Stimulated activated naive CD8-positive, alpha-beta T cell treated with anti-CD3 and anti-CD28 coated beads, Interleukin-15, amount 100 ng/mL, for 72 hours (primary cell): Measurements from ENCODE around the gene TRPV3.

Source experiments
- ATAC-seq: fragments of 150-1000 bp; cut with Tn5 transposase; 2 replicates; pipeline ENCODE4 v1.10.0; 2021; ENCODE audit warnings: mild to moderate bottlenecking, moderate library complexity
- DNase-seq, 2 donors: peaks; one replicate each; pipeline ENCODE4 v3.0.0; 2021 to 2022
- H3K27ac Mint-ChIP-seq, 2 donors: one replicate each; pipeline ENCODE4 v1.8.0; 2022; ENCODE audit warnings: mild to moderate bottlenecking in 2 of 2, mixed read lengths in 2 of 2, moderate library complexity in 2 of 2
- H3K27me3 Mint-ChIP-seq: one replicate; pipeline ENCODE4 v1.8.0; 2022; ENCODE audit warnings: mixed read lengths
- H3K4me1 Mint-ChIP-seq: one replicate; pipeline ENCODE4 v1.8.0; 2022; ENCODE audit warnings: mild to moderate bottlenecking, mixed read lengths
- H3K4me3 Mint-ChIP-seq, 2 donors: one replicate each; pipeline ENCODE4 v1.8.0; 2022; ENCODE audit warnings: mild to moderate bottlenecking in 2 of 2, mixed read lengths in 2 of 2, moderate library complexity in 1 of 2
- H3K9me3 Mint-ChIP-seq, 2 donors: one replicate each; pipeline ENCODE4 v1.8.0; 2022; ENCODE audit warnings: mixed read lengths in 2 of 2

Gene TRPV3

GRCh38 chr17:3558603-3559269 is 1.1 kb upstream of the TRPV3 start:
- DNase-seq, result peak; percentile 29 to 48
- no peaks in the 10 kb centered on the region for H3K9me3 Mint-ChIP-seq
- peak; percentile 75 for ATAC-seq
- peak overlapping the region in 1 of 2 donors; percentile 78 for H3K27ac Mint-ChIP-seq
- H3K4me1 Mint-ChIP-seq, result peaks cover 36% of the 10 kb centered on the region
- peaks cover 10% of the 10 kb centered on the region for H3K27me3 Mint-ChIP-seq
- H3K4me3 Mint-ChIP-seq, result peak overlapping the region in 1 of 2 donors; percentile 58

GRCh38 chr17:3556916-3557767 is 470 bp downstream of the TRPV3 start:
- ATAC-seq (no peak), DNase-seq (no peak)
- Mint-ChIP-seq H3K4me1 (peaks cover 25% of the 10 kb centered on the region), H3K9me3 (no peaks in the 10 kb centered on the region), H3K27ac (peak overlapping the region in 1 of 2 donors; percentile 49), H3K4me3 (no peak overlapping the region), H3K27me3 (peaks cover 20% of the 10 kb centered on the region)

- DNase-seq (no peak), ATAC-seq (no peak)
- Mint-ChIP-seq H3K4me3 (no peak overlapping the region), H3K27me3 (peaks cover 20% of the 10 kb centered on the region), H3K9me3 (no peaks in the 10 kb centered on the region), H3K4me1 (peaks cover 25% of the 10 kb centered on the region), H3K27ac (no peak overlapping the region)
Observed at GRCh38 chr17:3556239-3556915, 1.2 kb downstream of the TRPV3 start.

GRCh38 chr17:3555189-3555796 is 2.3 kb downstream of the TRPV3 start:
- Mint-ChIP-seq H3K4me3 (no peak overlapping the region), H3K27ac (peak overlapping the region in 1 of 2 donors; percentile 50), H3K27me3 (peaks cover 20% of the 10 kb centered on the region), H3K4me1 (peaks cover 25% of the 10 kb centered on the region), H3K9me3 (no peaks in the 10 kb centered on the region)
- ATAC-seq, result no peak
- no peak for DNase-seq

GRCh38 chr17:3554440-3554839 is 3.2 kb downstream of the TRPV3 start:
- peaks cover 0 to 4% of the 10 kb centered on the region in 2 donors for H3K9me3 Mint-ChIP-seq
- DNase-seq (no peak), ATAC-seq (no peak)
- H3K27ac Mint-ChIP-seq, result no peak overlapping the region
- H3K4me1 Mint-ChIP-seq, result peaks cover 24% of the 10 kb centered on the region
- H3K27me3 Mint-ChIP-seq, result peaks cover 20% of the 10 kb centered on the region
- H3K4me3 Mint-ChIP-seq, result no peak overlapping the region

- Mint-ChIP-seq H3K27ac (no peak overlapping the region), H3K27me3 (peaks cover 20% of the 10 kb centered on the region), H3K4me1 (peaks cover 17% of the 10 kb centered on the region), H3K9me3 (peaks cover 0 to 7% of the 10 kb centered on the region in 2 donors), H3K4me3 (no peak overlapping the region)
- no peak for DNase-seq
- ATAC-seq, result no peak
Observed at GRCh38 chr17:3553419-3554401, 3.9 kb downstream of the TRPV3 start.

GRCh38 chr17:3552916-3553315 is 4.7 kb downstream of the TRPV3 start:
- peaks cover 9% of the 10 kb centered on the region for H3K4me1 Mint-ChIP-seq
- no peak for DNase-seq
- H3K27me3 Mint-ChIP-seq, result peaks cover 20% of the 10 kb centered on the region
- no peak overlapping the region for H3K4me3 Mint-ChIP-seq
- no peak for ATAC-seq
- H3K27ac Mint-ChIP-seq, result no peak overlapping the region
- peaks cover 0 to 7% of the 10 kb centered on the region in 2 donors for H3K9me3 Mint-ChIP-seq

GRCh38 chr17:3551189-3551588 is 6.4 kb downstream of the TRPV3 start:
- no peak overlapping the region for H3K4me3 Mint-ChIP-seq
- ATAC-seq (no peak), DNase-seq (no peak)
- peaks cover 0 to 7% of the 10 kb centered on the region in 2 donors for H3K9me3 Mint-ChIP-seq
- H3K27ac Mint-ChIP-seq, result no peak overlapping the region
- H3K4me1 Mint-ChIP-seq, result no peaks in the 10 kb centered on the region
- H3K27me3 Mint-ChIP-seq, result peaks cover 20% of the 10 kb centered on the region

GRCh38 chr17:3549610-3550162 is 7.9 kb downstream of the TRPV3 start:
- no peak overlapping the region for H3K27ac Mint-ChIP-seq
- H3K4me1 Mint-ChIP-seq, result no peaks in the 10 kb centered on the region
- H3K4me3 Mint-ChIP-seq, result no peak overlapping the region
- peaks cover 11% of the 10 kb centered on the region for H3K27me3 Mint-ChIP-seq
- H3K9me3 Mint-ChIP-seq, result peaks cover 0 to 7% of the 10 kb centered on the region in 2 donors
- DNase-seq, result no peak
- no peak for ATAC-seq

- DNase-seq (no peak), ATAC-seq (no peak)
- Mint-ChIP-seq H3K27me3 (no peaks in the 10 kb centered on the region), H3K9me3 (peaks cover 0 to 7% of the 10 kb centered on the region in 2 donors), H3K27ac (no peak overlapping the region), H3K4me3 (no peak overlapping the region), H3K4me1 (no peaks in the 10 kb centered on the region)
Observed at GRCh38 chr17:3547628-3548027, 10.0 kb downstream of the TRPV3 start.

GRCh38 chr17:3546997-3547396 is 10.6 kb downstream of the TRPV3 start:
- H3K27me3 Mint-ChIP-seq, result no peaks in the 10 kb centered on the region
- H3K4me1 Mint-ChIP-seq, result no peaks in the 10 kb centered on the region
- no peak for ATAC-seq
- H3K9me3 Mint-ChIP-seq, result peaks cover 0 to 7% of the 10 kb centered on the region in 2 donors
- H3K4me3 Mint-ChIP-seq, result no peak overlapping the region
- DNase-seq, result no peak
- H3K27ac Mint-ChIP-seq, result no peak overlapping the region

- H3K27me3 Mint-ChIP-seq, result no peaks in the 10 kb centered on the region
- no peak overlapping the region for H3K27ac Mint-ChIP-seq
- H3K9me3 Mint-ChIP-seq, result peaks cover 0 to 7% of the 10 kb centered on the region in 2 donors
- H3K4me1 Mint-ChIP-seq, result no peaks in the 10 kb centered on the region
- ATAC-seq (no peak), DNase-seq (no peak)
- H3K4me3 Mint-ChIP-seq, result no peak overlapping the region
Observed at GRCh38 chr17:3546521-3546920, 11.1 kb downstream of the TRPV3 start.

GRCh38 chr17:3545151-3545550 is 12.5 kb downstream of the TRPV3 start:
- DNase-seq, result no peak
- no peak for ATAC-seq
- no peak overlapping the region for H3K4me3 Mint-ChIP-seq
- peak overlapping the region in 1 of 2 donors; percentile 3 for H3K27ac Mint-ChIP-seq
- H3K9me3 Mint-ChIP-seq, result peaks cover 0 to 7% of the 10 kb centered on the region in 2 donors
- H3K27me3 Mint-ChIP-seq, result no peaks in the 10 kb centered on the region
- peaks cover 2% of the 10 kb centered on the region for H3K4me1 Mint-ChIP-seq

- no peak for ATAC-seq
- Mint-ChIP-seq H3K27me3 (no peaks in the 10 kb centered on the region), H3K9me3 (peaks cover 0 to 2% of the 10 kb centered on the region in 2 donors), H3K27ac (no peak overlapping the region), H3K4me1 (peaks cover 6% of the 10 kb centered on the region), H3K4me3 (no peak overlapping the region)
- DNase-seq, result no peak
Observed at GRCh38 chr17:3544365-3544764, 13.2 kb downstream of the TRPV3 start.
